ENCODE measurements around the gene ZNF30. TPM values are rescaled to one million over a fixed set of nuclear protein-coding genes. Genes with fewer than 3 reads are reported as not detected.
A peak's percentile ranks its signal among the peaks of the same experiment; 100 is the strongest.

The ZNF30 gene
- total RNA-seq, 4 donors from 2014 or later = 1.2 to 4.3 (median 3.1) TPM

- WGBS, 2 donors = 92% methylated on average over 15 of the region's 15 CpGs
- DNase-seq (ENCODE audit: low spot score in 2 of 2) = no peak
- H3K36me3 ChIP-seq = peaks cover 0 to 9% (median 0%) of the 10 kb centered on the region in 3 donors
- H3K9me3 ChIP-seq = no peaks in the 10 kb centered on the region
- H3K4me3 ChIP-seq = no peak overlapping the region
- H3K27me3 ChIP-seq = no peaks in the 10 kb centered on the region
- H3K4me1 ChIP-seq = peaks cover 0 to 23% (median 4%) of the 10 kb centered on the region in 4 donors
- TF ChIP-seq, protein P1, sequence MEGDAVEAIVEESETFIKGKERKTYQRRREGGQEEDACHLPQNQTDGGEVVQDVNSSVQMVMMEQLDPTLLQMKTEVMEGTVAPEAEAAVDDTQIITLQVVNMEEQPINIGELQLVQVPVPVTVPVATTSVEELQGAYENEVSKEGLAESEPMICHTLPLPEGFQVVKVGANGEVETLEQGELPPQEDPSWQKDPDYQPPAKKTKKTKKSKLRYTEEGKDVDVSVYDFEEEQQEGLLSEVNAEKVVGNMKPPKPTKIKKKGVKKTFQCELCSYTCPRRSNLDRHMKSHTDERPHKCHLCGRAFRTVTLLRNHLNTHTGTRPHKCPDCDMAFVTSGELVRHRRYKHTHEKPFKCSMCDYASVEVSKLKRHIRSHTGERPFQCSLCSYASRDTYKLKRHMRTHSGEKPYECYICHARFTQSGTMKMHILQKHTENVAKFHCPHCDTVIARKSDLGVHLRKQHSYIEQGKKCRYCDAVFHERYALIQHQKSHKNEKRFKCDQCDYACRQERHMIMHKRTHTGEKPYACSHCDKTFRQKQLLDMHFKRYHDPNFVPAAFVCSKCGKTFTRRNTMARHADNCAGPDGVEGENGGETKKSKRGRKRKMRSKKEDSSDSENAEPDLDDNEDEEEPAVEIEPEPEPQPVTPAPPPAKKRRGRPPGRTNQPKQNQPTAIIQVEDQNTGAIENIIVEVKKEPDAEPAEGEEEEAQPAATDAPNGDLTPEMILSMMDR (IDR thresholded peaks at IDR 0.05) = no peak
- no peak for TF ChIP-seq POLR2A (IDR thresholded peaks at IDR 0.05)
- no peak for TF ChIP-seq EP300 (IDR thresholded peaks at IDR 0.05)
- H3K27ac ChIP-seq = no peak overlapping the region
Observed at GRCh38 chr19:34925278-34925855, 1.3 kb upstream of the ZNF30 start.

DNA sequence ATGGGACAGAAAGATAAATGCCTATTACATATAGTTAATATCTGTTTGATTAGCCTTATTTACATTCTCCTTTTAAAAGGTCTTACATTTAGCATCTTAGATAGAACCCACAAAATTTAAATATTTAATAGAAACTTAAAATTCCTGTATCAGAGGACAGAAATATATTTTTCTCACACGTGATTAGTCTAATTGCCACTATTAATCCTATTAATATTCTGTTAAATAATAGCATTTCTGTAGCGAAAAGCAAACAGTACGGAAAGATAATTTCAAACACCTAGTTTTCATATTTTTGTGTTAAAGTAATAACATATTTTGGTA, 380 bp upstream of the ZNF30 start:
- DNase-seq (ENCODE audit: low spot score in 2 of 2) = no peak
- peak overlapping the region in 3 of 4 donors; percentile 68 to 85 (median 76) for H3K27ac ChIP-seq
- H3K4me3 ChIP-seq = peak overlapping the region; percentile 52 to 72 (median 67)
- no peaks in the 10 kb centered on the region for H3K9me3 ChIP-seq
- H3K36me3 ChIP-seq = peaks cover 0 to 19% (median 0%) of the 10 kb centered on the region in 3 donors
- TF ChIP-seq POLR2A (IDR thresholded peaks at IDR 0.05) (no peak), EP300 (IDR thresholded peaks at IDR 0.05) (no peak)
- TF ChIP-seq, protein P1 (IDR thresholded peaks at IDR 0.05) = no peak
- WGBS, 2 donors = 66 to 70% methylated on average over 3 of the region's 3 CpGs
- H3K27me3 ChIP-seq = no peaks in the 10 kb centered on the region
- H3K4me1 ChIP-seq = peaks cover 0 to 23% (median 4%) of the 10 kb centered on the region in 4 donors

DNA sequence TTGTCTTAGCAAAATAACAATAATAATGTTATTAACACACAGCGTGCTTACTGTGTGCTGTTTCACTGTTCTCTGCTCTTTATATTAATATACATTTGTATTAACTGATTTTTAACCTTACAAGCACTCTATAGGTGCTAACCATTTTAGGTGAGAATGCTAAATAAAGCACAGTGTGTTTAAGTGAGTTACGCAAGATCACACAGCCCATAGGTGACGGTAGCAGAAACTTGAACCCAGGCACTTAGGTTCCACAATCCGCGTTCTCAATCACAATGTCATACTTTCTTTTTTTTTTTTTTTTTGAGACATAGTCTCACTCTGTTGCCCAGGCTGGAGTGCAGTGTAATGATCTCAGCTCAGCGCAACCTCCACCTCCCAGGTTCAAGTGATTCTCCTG, 5.8 kb downstream of the ZNF30 start:
- DNase-seq (ENCODE audit: low spot score in 2 of 2) = no peak
- no peaks in the 10 kb centered on the region for H3K27me3 ChIP-seq
- peaks cover 0 to 11% (median 2%) of the 10 kb centered on the region in 4 donors for H3K4me1 ChIP-seq
- no peaks in the 10 kb centered on the region for H3K9me3 ChIP-seq
- no peak overlapping the region for H3K4me3 ChIP-seq
- peaks cover 0 to 81% (median 8%) of the 10 kb centered on the region in 3 donors for H3K36me3 ChIP-seq
- 97% methylated on average over 6 of the region's 6 CpGs for WGBS, 2 donors
- H3K27ac ChIP-seq = no peak overlapping the region
- TF ChIP-seq, protein P1 (IDR thresholded peaks at IDR 0.05) = no peak
- TF ChIP-seq POLR2A (IDR thresholded peaks at IDR 0.05) = no peak
- TF ChIP-seq EP300 (IDR thresholded peaks at IDR 0.05) = no peak

- TF ChIP-seq EP300 (IDR thresholded peaks at IDR 0.05) (no peak), POLR2A (IDR thresholded peaks at IDR 0.05) (no peak)
- TF ChIP-seq, protein P1 (IDR thresholded peaks at IDR 0.05) = no peak
Observed at GRCh38 chr19:34936184-34936583, 9.5 kb downstream of the ZNF30 start.

DNA sequence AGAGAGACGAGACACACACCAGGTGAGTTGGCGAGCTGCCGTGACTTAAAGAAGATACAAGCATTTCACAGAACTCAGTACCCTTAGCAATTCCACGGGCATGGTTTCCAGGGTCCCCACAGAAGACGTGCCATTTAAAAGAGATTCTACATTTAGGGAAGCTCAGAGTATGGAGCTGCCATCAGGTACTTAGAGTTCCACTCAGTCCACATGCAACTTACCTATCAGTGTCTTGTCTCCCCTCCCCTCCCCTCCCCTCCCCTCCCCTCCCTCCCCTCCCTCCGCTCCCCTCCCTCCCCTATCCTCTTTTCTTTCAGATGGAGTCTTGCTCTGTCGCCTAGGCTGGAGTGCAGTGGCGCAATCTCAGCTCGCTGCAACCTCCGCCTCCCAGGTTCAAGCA, 12.2 kb downstream of the ZNF30 start:
- Histone ChIP-seq H3K27me3 (no peaks in the 10 kb centered on the region), H3K4me3 (no peak overlapping the region), H3K36me3 (peaks cover 0 to 99% (median 10%) of the 10 kb centered on the region in 3 donors), H3K9me3 (peaks cover 0 to 23% (median 5%) of the 10 kb centered on the region in 4 donors), H3K27ac (no peak overlapping the region), H3K4me1 (no peaks in the 10 kb centered on the region)
- WGBS, 2 donors = 93 to 99% methylated on average over 10 of the region's 10 CpGs
- no peak for DNase-seq (ENCODE audit: low spot score in 2 of 2)
- no peak for TF ChIP-seq POLR2A (IDR thresholded peaks at IDR 0.05)

More at GRCh38 chr19:34936184-34936583, 9.5 kb downstream of the ZNF30 start:
- H3K9me3 ChIP-seq = no peaks in the 10 kb centered on the region
- no peak for DNase-seq (ENCODE audit: low spot score in 2 of 2)
- H3K36me3 ChIP-seq = peaks cover 0 to 99% (median 8%) of the 10 kb centered on the region in 3 donors
- no peak overlapping the region for H3K27ac ChIP-seq
- H3K27me3 ChIP-seq = no peaks in the 10 kb centered on the region
- H3K4me3 ChIP-seq = no peak overlapping the region
- WGBS, 2 donors = 98 to 99% methylated on average over 4 of the region's 4 CpGs
- H3K4me1 ChIP-seq = no peaks in the 10 kb centered on the region

All from tibial nerve (tissue), 4 donors.